HEK293T (cell line): ENCODE measurements around the gene ASB3.
"Not testable (repeated sequence)": the region's sequence is repeated elsewhere in the genome, so short reads cannot be mapped to it uniquely, and the experiment has no call there.

Source experiments
- ARNT ChIP-seq: fragments of 450-650 bp; IDR thresholded peaks from 2 replicates; pipeline ENCODE4 v1.6.1; 2017; ENCODE audit warnings: mild to moderate bottlenecking
- BHLHE40 ChIP-seq: fragments of 450-650 bp; IDR thresholded peaks from 2 replicates; pipeline ENCODE4 v1.6.1; 2016; ENCODE audit warnings: mild to moderate bottlenecking, moderate library complexity, borderline replicate concordance
- ELF4 ChIP-seq: fragments of 450-650 bp; IDR thresholded peaks from 2 replicates; pipeline ENCODE4 v1.6.1; 2017; ENCODE audit warnings: antibody characterized with exemption
- FOXK2 ChIP-seq: fragments of 450-650 bp; IDR thresholded peaks from 2 replicates; pipeline ENCODE4 v1.6.1; 2016; ENCODE audit warnings: mild to moderate bottlenecking
- FOXM1 ChIP-seq: fragments of 450-650 bp; IDR thresholded peaks from 2 replicates; pipeline ENCODE4 v1.6.1; 2017; ENCODE audit warnings: mild to moderate bottlenecking, borderline replicate concordance
- HDGF ChIP-seq: fragments of 450-650 bp; IDR thresholded peaks from 2 replicates; pipeline ENCODE4 v1.6.1; 2017; ENCODE audit warnings: antibody characterized with exemption, borderline replicate concordance
- L3MBTL2 ChIP-seq: fragments of 450-650 bp; conservative IDR thresholded peaks from 2 replicates; pipeline ENCODE4 v1.6.1; 2016; ENCODE audit warnings: mild to moderate bottlenecking
- NFRKB ChIP-seq: fragments of 450-650 bp; IDR thresholded peaks from 2 replicates; pipeline ENCODE4 v1.6.1; 2016; ENCODE audit warnings: mild to moderate bottlenecking, moderate library complexity
- SUZ12 ChIP-seq: fragments of 450-650 bp; IDR thresholded peaks from 2 replicates; pipeline ENCODE4 v1.6.1; 2016; ENCODE audit warnings: mild to moderate bottlenecking
- TF ChIP-seq, protein P1 (sequence below): fragments of 450-650 bp; IDR thresholded peaks from 2 replicates; pipeline ENCODE4 v1.6.1; 2016

DNA sequence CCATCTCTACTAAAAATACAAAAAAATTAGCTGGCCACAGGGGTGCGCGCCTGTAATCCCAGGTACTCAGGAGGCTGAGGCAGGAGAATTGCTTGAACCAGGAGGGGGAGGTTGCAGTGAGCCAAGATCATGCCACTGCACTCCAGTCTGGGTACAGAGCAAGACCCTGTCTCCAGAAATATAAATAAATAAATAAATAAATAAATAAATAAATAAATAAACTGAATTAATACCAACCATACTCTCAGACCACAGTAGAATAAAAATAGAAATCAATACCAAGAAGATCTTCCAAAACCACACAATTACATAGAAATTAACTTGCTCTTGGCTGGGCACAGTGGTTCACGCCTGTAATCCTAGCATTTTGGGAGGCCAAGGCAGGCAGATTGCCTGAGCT, 65.8 kb downstream of the ASB3 start:
- TF ChIP-seq HDGF, BHLHE40, NFRKB, ELF4, FOXK2, ARNT, L3MBTL2, FOXM1, SUZ12: not testable (repeated sequence)
- TF ChIP-seq, protein P1, sequence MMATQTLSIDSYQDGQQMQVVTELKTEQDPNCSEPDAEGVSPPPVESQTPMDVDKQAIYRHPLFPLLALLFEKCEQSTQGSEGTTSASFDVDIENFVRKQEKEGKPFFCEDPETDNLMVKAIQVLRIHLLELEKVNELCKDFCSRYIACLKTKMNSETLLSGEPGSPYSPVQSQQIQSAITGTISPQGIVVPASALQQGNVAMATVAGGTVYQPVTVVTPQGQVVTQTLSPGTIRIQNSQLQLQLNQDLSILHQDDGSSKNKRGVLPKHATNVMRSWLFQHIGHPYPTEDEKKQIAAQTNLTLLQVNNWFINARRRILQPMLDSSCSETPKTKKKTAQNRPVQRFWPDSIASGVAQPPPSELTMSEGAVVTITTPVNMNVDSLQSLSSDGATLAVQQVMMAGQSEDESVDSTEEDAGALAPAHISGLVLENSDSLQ = not testable (repeated sequence)
